SH-SY5Y (cell line): Measurements from ENCODE around the gene OSBPL10.

Source experiments
- GATA2 ChIP-seq: IDR thresholded peaks from 2 replicates; pipeline ENCODE4 v1.6.1; 2011; ENCODE audit warnings: mild to moderate bottlenecking, low read depth, low read length
- GATA3 ChIP-seq: IDR thresholded peaks from 2 replicates; pipeline ENCODE4 v1.6.1; 2011; ENCODE audit warnings: low read depth, mild to moderate bottlenecking, low read length, moderate library complexity

DNA sequence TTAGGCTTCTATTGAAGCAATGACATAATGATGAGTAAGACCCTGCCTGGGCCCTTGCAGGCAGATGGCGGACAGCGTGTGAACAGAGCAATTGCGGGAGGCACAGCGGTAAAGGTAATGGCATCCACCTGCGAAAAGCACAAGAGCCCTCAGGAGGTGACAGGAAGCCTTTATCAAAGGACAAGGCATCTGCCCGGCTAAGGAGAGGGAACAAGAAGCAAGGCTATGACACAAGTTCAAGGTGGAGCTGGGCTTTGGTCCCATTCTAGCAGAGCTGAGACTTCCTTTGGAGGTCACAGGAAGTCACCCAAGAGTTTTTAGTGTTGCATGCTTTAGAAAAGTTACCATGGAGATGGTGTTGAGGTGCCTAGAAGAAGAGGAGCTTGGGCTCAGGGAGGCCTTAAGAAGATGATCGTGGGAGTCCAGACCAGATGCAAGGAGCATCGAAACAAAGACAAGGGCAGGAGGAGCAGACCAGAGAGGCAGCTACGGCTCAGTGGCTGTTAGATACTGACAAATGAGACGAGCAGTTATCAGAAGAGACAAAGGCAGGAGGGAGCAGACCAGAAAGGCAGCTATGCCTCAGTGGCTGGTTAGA, 34.5 kb downstream of the OSBPL10 start:
- TF ChIP-seq GATA2 = no peak
- no peak for TF ChIP-seq GATA3
